Body of pancreas (tissue), 4 donors: ENCODE measurements around the gene VCAM1. TPM values are rescaled to one million over a fixed set of nuclear protein-coding genes. Genes with fewer than 3 reads are reported as not detected.

Experiments used
- ATAC-seq: fragments of 150-250 bp; one replicate; pipeline ENCODE4 v1.9.1; 2016
- DNase-seq, 4 donors: peaks; one replicate each; pipeline ENCODE4 v3.0.0-alpha.2; 2019
- H3K27ac ChIP-seq, 4 donors: fragments of 200-600 bp; sonication (generic); 1 replicate in 3 of 4; 2 replicates in 1 of 4; pipeline versions ENCODE4 v1.5.1 to v1.6.1; 2016 to 2019; ENCODE audit warnings: mild to moderate bottlenecking in 1 of 4, mixed read lengths in 1 of 4, moderate library complexity in 1 of 4
- H3K27me3 ChIP-seq, 2 donors: fragments of 200-600 bp; sonication (generic); one replicate each; pipeline ENCODE4 v1.6.0; 2016; ENCODE audit warnings: mild to moderate bottlenecking in 1 of 2
- H3K36me3 ChIP-seq, 2 donors: fragments of 200-600 bp; sonication (generic); replicated peaks in 1 of 2; 2 replicates each; pipeline ENCODE4 v1.5.1; 2016; ENCODE audit warnings: low read depth in 2 of 2; ENCODE audit not compliant: insufficient read depth in 1 of 2
- H3K4me1 ChIP-seq: fragments of 200-600 bp; sonication (generic); one replicate; pipeline ENCODE4 v1.6.0; 2016
- H3K4me3 ChIP-seq, 2 donors: fragments of 200-600 bp; sonication (generic); 1 replicate in 1 of 2; 2 replicates in 1 of 2; pipeline ENCODE4 v1.5.1; 2016 to 2019
- H3K9me3 ChIP-seq, 3 donors: fragments of 200-600 bp; sonication (generic); 1 replicate in 2 of 3; 2 replicates in 1 of 3; pipeline ENCODE4 v1.5.1; 2016
- POLR2A ChIP-seq, 3 donors: fragments of 450-650 bp; IDR thresholded peaks; one replicate each; pipeline ENCODE4 v1.6.1; 2016; ENCODE audit warnings: antibody characterized with exemption in 3 of 3, mild to moderate bottlenecking in 2 of 3
- WGBS, 2 donors: methylation state at CpG; one replicate each; pipeline ENCODE4 v1.1.5; 2017; 5-methylcytosine and 5-hydroxymethylcytosine counted together
- intact Hi-C: fragments of 100-400 bp; cut with DNase I; formaldehyde crosslinking; loops from one replicate; pipeline ENCODE4 v1.15.1; 2023
- total RNA-seq, 2 donors: library from RNA; depleted of rRNA; stranded (reverse); fragments of >200 nt; gene quantifications; one replicate each; pipeline ENCODE4 v1.1.0, GENCODE V29; 2016
- TF ChIP-seq, protein P1 (sequence below), 7 experiments: fragments of 450-650 bp in 4 of 7; fragments of 200-600 bp in 3 of 7; sonication (generic) in 3 of 7; IDR thresholded peaks; one replicate each; pipeline ENCODE4 v1.5.1; 2016 to 2019; ENCODE audit warnings: antibody characterized with exemption in 7 of 7

VCAM1 gene
- total RNA-seq, 2 donors from 2014 or later = 9.6 to 22.4 TPM

- WGBS, 2 donors = 63 to 68% methylated on average over 3 of the region's 3 CpGs
- Histone ChIP-seq H3K27me3 (no peaks in the 10 kb centered on the region), H3K4me3 (no peak overlapping the region), H3K4me1 (peaks cover 4% of the 10 kb centered on the region), H3K27ac (peak overlapping the region in 3 of 4 donors; percentile 21 to 46 (median 41)), H3K36me3 (no peaks in the 10 kb centered on the region), H3K9me3 (no peaks in the 10 kb centered on the region)
- no peak for DNase-seq
- ATAC-seq = no peak
- no peak for TF ChIP-seq POLR2A (IDR thresholded peaks at IDR 0.05)
- TF ChIP-seq, protein P1, sequence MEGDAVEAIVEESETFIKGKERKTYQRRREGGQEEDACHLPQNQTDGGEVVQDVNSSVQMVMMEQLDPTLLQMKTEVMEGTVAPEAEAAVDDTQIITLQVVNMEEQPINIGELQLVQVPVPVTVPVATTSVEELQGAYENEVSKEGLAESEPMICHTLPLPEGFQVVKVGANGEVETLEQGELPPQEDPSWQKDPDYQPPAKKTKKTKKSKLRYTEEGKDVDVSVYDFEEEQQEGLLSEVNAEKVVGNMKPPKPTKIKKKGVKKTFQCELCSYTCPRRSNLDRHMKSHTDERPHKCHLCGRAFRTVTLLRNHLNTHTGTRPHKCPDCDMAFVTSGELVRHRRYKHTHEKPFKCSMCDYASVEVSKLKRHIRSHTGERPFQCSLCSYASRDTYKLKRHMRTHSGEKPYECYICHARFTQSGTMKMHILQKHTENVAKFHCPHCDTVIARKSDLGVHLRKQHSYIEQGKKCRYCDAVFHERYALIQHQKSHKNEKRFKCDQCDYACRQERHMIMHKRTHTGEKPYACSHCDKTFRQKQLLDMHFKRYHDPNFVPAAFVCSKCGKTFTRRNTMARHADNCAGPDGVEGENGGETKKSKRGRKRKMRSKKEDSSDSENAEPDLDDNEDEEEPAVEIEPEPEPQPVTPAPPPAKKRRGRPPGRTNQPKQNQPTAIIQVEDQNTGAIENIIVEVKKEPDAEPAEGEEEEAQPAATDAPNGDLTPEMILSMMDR (IDR thresholded peaks at IDR 0.05) = no peak
- intact Hi-C loops = no loop called here
Observed at GRCh38 chr1:100713626-100714025, 5.9 kb upstream of the VCAM1 start.

- 7 to 33% methylated on average over 1 of the region's 1 CpG for WGBS, 2 donors
- Histone ChIP-seq H3K27ac (peak overlapping the region in 3 of 4 donors; percentile 5 to 50 (median 46)), H3K27me3 (no peaks in the 10 kb centered on the region), H3K9me3 (no peaks in the 10 kb centered on the region), H3K36me3 (no peaks in the 10 kb centered on the region), H3K4me3 (no peak overlapping the region), H3K4me1 (peaks cover 4% of the 10 kb centered on the region)
- ATAC-seq = peak; percentile 73
- no peak for TF ChIP-seq POLR2A (IDR thresholded peaks at IDR 0.05)
- TF ChIP-seq, protein P1 (IDR thresholded peaks at IDR 0.05) = no peak
- intact Hi-C loops = no loop called here
- DNase-seq = no peak
Observed at GRCh38 chr1:100714599-100714998, 4.9 kb upstream of the VCAM1 start.

- Histone ChIP-seq H3K27me3 (no peaks in the 10 kb centered on the region), H3K36me3 (no peaks in the 10 kb centered on the region), H3K4me1 (peaks cover 4% of the 10 kb centered on the region), H3K4me3 (no peak overlapping the region), H3K27ac (no peak overlapping the region), H3K9me3 (no peaks in the 10 kb centered on the region)
- ATAC-seq = no peak
- TF ChIP-seq, protein P1 (IDR thresholded peaks at IDR 0.05) = no peak
- no peak for TF ChIP-seq POLR2A (IDR thresholded peaks at IDR 0.05)
- WGBS, 2 donors = 48 to 61% methylated on average over 6 of the region's 6 CpGs
- intact Hi-C loops = no loop called here
- no peak for DNase-seq
Observed at GRCh38 chr1:100717218-100717617, 2.3 kb upstream of the VCAM1 start.

- DNase-seq (peak in 1 of 4 donors; percentile 15), ATAC-seq (no peak)
- intact Hi-C loops = no loop called here
- WGBS, 2 donors = 37 to 46% methylated on average over 4 of the region's 4 CpGs
- Histone ChIP-seq H3K27ac (peak overlapping the region in 1 of 4 donors; percentile 48), H3K9me3 (no peaks in the 10 kb centered on the region), H3K4me3 (no peak overlapping the region), H3K27me3 (no peaks in the 10 kb centered on the region), H3K4me1 (peaks cover 3% of the 10 kb centered on the region), H3K36me3 (no peaks in the 10 kb centered on the region)
- TF ChIP-seq, protein P1 (IDR thresholded peaks at IDR 0.05) = no peak
- no peak for TF ChIP-seq POLR2A (IDR thresholded peaks at IDR 0.05)
Observed at GRCh38 chr1:100718581-100718980, 961 bp upstream of the VCAM1 start.

DNA sequence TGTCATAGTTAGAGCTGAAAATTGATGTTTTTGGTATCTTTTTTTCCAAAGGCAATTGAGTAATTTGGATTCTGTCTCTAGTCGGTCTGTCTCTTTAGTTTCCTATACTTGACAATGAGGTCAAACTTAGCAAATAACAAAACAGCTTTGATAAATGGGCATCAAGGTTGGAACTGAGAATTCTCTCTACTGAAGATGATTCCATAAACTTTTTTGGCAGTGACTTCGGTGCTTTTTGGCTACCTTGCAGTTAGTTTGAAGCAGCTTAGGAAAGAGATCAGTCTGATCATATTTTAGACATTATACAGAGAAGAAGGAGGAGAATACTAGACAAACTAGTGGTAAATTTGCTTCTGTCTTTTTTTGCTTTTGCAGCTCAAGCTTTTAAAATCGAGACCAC is 559 bp downstream of the VCAM1 start:
- WGBS, 2 donors = 29 to 33% methylated on average over 3 of the region's 3 CpGs
- no peaks in the 10 kb centered on the region for H3K9me3 ChIP-seq
- peak overlapping the region in 3 of 4 donors; percentile 48 to 57 (median 50) for H3K27ac ChIP-seq
- no peaks in the 10 kb centered on the region for H3K27me3 ChIP-seq
- intact Hi-C loops = no loop called here
- ATAC-seq (no peak), DNase-seq (no peak)
- H3K4me1 ChIP-seq = no peaks in the 10 kb centered on the region
- no peaks in the 10 kb centered on the region for H3K36me3 ChIP-seq
- TF ChIP-seq, protein P1 (IDR thresholded peaks at IDR 0.05) = no peak
- no peak for TF ChIP-seq POLR2A (IDR thresholded peaks at IDR 0.05)
- no peak overlapping the region for H3K4me3 ChIP-seq
